ENCODE data around the gene MTF1. TPM values are rescaled to one million over a fixed set of nuclear protein-coding genes. Genes with fewer than 3 reads are reported as not detected.

The MTF1 gene
- total and polyA plus RNA-seq, 2 donors (not counting 1 experiment from before 2014, with no cell fraction given) = 4.5 to 8.4 TPM

- no peaks in the 10 kb centered on the region for H3K27me3 ChIP-seq (ENCODE audit: control insufficient read depth, insufficient read depth, low read length)
- TF ChIP-seq CTCF (conservative IDR thresholded peaks at IDR 0.05 in 1 of 2, IDR thresholded peaks at IDR 0.05 in 1 of 2; ENCODE audit: low read depth in 1 of 2, low read length in 2 of 2) = no peak
- TF ChIP-seq EZH2 (IDR thresholded peaks at IDR 0.05; ENCODE audit: low read length, missing control alignments) = no peak
- no peaks in the 10 kb centered on the region for H4K20me1 ChIP-seq (ENCODE audit: control insufficient read depth, extremely low read depth, insufficient read depth, low read length)
- H3K9ac ChIP-seq (ENCODE audit: insufficient read depth, low read length) = no peak overlapping the region
- H3K27ac ChIP-seq (ENCODE audit: insufficient read depth, low read length) = no peak overlapping the region
- H3K4me2 ChIP-seq (ENCODE audit: extremely low read depth, insufficient read depth, low read length) = peak overlapping the region; percentile 48
- H3K4me1 ChIP-seq (ENCODE audit: control insufficient read depth, extremely low read depth, insufficient read depth, low read length) = peaks cover under 1% of the 10 kb centered on the region
- no peak for DNase-seq (ENCODE audit: low read depth in 2 of 2)
- no peak overlapping the region for H2AFZ ChIP-seq (ENCODE audit: low read length)
- H3K4me3 ChIP-seq (replicated peaks in 1 of 4; ENCODE audit: control extremely low read depth in 1 of 4, insufficient read depth in 1 of 4, low read depth in 3 of 4, low read length in 4 of 4) = peak overlapping the region; percentile 87 to 99 (median 96)
- peaks cover 24% of the 10 kb centered on the region for H3K79me2 ChIP-seq (ENCODE audit: control insufficient read depth, insufficient read depth, low read length)
- H3K36me3 ChIP-seq (ENCODE audit: control insufficient read depth, insufficient read depth, low read length) = peaks cover 8% of the 10 kb centered on the region
- no peaks in the 10 kb centered on the region for H3K9me3 ChIP-seq (ENCODE audit: control insufficient read depth, insufficient read depth, low read depth, low read length)
Observed at GRCh38 chr1:37860346-37860666, 914 bp upstream of the MTF1 start.

GRCh38 chr1:37858931-37859506 lies 373 bp downstream of the MTF1 start:
- H3K27me3 ChIP-seq (ENCODE audit: control insufficient read depth, insufficient read depth, low read length) = no peaks in the 10 kb centered on the region
- no peaks in the 10 kb centered on the region for H4K20me1 ChIP-seq (ENCODE audit: control insufficient read depth, extremely low read depth, insufficient read depth, low read length)
- peaks cover 8% of the 10 kb centered on the region for H3K36me3 ChIP-seq (ENCODE audit: control insufficient read depth, insufficient read depth, low read length)
- DNase-seq (ENCODE audit: low read depth in 2 of 2) = peak in 1 of 2 donors; percentile 23
- no peaks in the 10 kb centered on the region for H3K4me1 ChIP-seq (ENCODE audit: control insufficient read depth, extremely low read depth, insufficient read depth, low read length)
- H2AFZ ChIP-seq (ENCODE audit: low read length) = peak overlapping the region; percentile 11
- H3K9me3 ChIP-seq (ENCODE audit: control insufficient read depth, insufficient read depth, low read depth, low read length) = no peaks in the 10 kb centered on the region
- peak overlapping the region; percentile 87 to 99 (median 96) for H3K4me3 ChIP-seq (replicated peaks in 1 of 4; ENCODE audit: control extremely low read depth in 1 of 4, insufficient read depth in 1 of 4, low read depth in 3 of 4, low read length in 4 of 4)
- H3K79me2 ChIP-seq (ENCODE audit: control insufficient read depth, insufficient read depth, low read length) = peaks cover 29% of the 10 kb centered on the region
- H3K4me2 ChIP-seq (ENCODE audit: extremely low read depth, insufficient read depth, low read length) = peak overlapping the region; percentile 44
- H3K9ac ChIP-seq (ENCODE audit: insufficient read depth, low read length) = peak overlapping the region; percentile 86
- TF ChIP-seq CTCF (conservative IDR thresholded peaks at IDR 0.05 in 1 of 2, IDR thresholded peaks at IDR 0.05 in 1 of 2; ENCODE audit: low read depth in 1 of 2, low read length in 2 of 2) = no peak
- TF ChIP-seq EZH2 (IDR thresholded peaks at IDR 0.05; ENCODE audit: low read length, missing control alignments) = no peak
- peak overlapping the region; percentile 92 for H3K27ac ChIP-seq (ENCODE audit: insufficient read depth, low read length)

- no peak overlapping the region for H3K4me3 ChIP-seq (replicated peaks in 1 of 4; ENCODE audit: control extremely low read depth in 1 of 4, insufficient read depth in 1 of 4, low read depth in 3 of 4, low read length in 4 of 4)
- TF ChIP-seq CTCF (conservative IDR thresholded peaks at IDR 0.05 in 1 of 2, IDR thresholded peaks at IDR 0.05 in 1 of 2; ENCODE audit: low read depth in 1 of 2, low read length in 2 of 2) = no peak
- no peak for TF ChIP-seq EZH2 (IDR thresholded peaks at IDR 0.05; ENCODE audit: low read length, missing control alignments)
- peaks cover 57% of the 10 kb centered on the region for H3K79me2 ChIP-seq (ENCODE audit: control insufficient read depth, insufficient read depth, low read length)
- H3K36me3 ChIP-seq (ENCODE audit: control insufficient read depth, insufficient read depth, low read length) = peaks cover 5% of the 10 kb centered on the region
- H3K9ac ChIP-seq (ENCODE audit: insufficient read depth, low read length) = no peak overlapping the region
- H3K4me2 ChIP-seq (ENCODE audit: extremely low read depth, insufficient read depth, low read length) = no peak overlapping the region
- H3K27ac ChIP-seq (ENCODE audit: insufficient read depth, low read length) = no peak overlapping the region
- H3K27me3 ChIP-seq (ENCODE audit: control insufficient read depth, insufficient read depth, low read length) = no peaks in the 10 kb centered on the region
- no peaks in the 10 kb centered on the region for H3K9me3 ChIP-seq (ENCODE audit: control insufficient read depth, insufficient read depth, low read depth, low read length)
- no peak overlapping the region for H2AFZ ChIP-seq (ENCODE audit: low read length)
- H4K20me1 ChIP-seq (ENCODE audit: control insufficient read depth, extremely low read depth, insufficient read depth, low read length) = no peaks in the 10 kb centered on the region
- H3K4me1 ChIP-seq (ENCODE audit: control insufficient read depth, extremely low read depth, insufficient read depth, low read length) = no peaks in the 10 kb centered on the region
- no peak for DNase-seq (ENCODE audit: low read depth in 2 of 2)
Observed at GRCh38 chr1:37854406-37854805, 5.0 kb downstream of the MTF1 start.

Data from fibroblast of lung (primary cell).